Stimulated activated naive CD8-positive, alpha-beta T cell treated with anti-CD3 and anti-CD28 coated beads, Interleukin-15, amount 100 ng/mL, for 72 hours (primary cell): ENCODE data around the gene GABRE.

Experiments used
- ATAC-seq: fragments of 150-1000 bp; cut with Tn5 transposase; 2 replicates; pipeline ENCODE4 v1.10.0; 2021; ENCODE audit warnings: mild to moderate bottlenecking, moderate library complexity
- DNase-seq, 2 donors: peaks; one replicate each; pipeline ENCODE4 v3.0.0; 2021 to 2022
- H3K27ac Mint-ChIP-seq, 2 donors: one replicate each; pipeline ENCODE4 v1.8.0; 2022; ENCODE audit warnings: mild to moderate bottlenecking in 2 of 2, mixed read lengths in 2 of 2, moderate library complexity in 2 of 2
- H3K27me3 Mint-ChIP-seq: one replicate; pipeline ENCODE4 v1.8.0; 2022; ENCODE audit warnings: mixed read lengths
- H3K4me1 Mint-ChIP-seq: one replicate; pipeline ENCODE4 v1.8.0; 2022; ENCODE audit warnings: mild to moderate bottlenecking, mixed read lengths
- H3K4me3 Mint-ChIP-seq, 2 donors: one replicate each; pipeline ENCODE4 v1.8.0; 2022; ENCODE audit warnings: mild to moderate bottlenecking in 2 of 2, mixed read lengths in 2 of 2, moderate library complexity in 1 of 2
- H3K9me3 Mint-ChIP-seq, 2 donors: one replicate each; pipeline ENCODE4 v1.8.0; 2022; ENCODE audit warnings: mixed read lengths in 2 of 2

Gene GABRE

GRCh38 chrX:151974336-151975227 lies at the start of gene GABRE:
Gene GABRE (minus strand): TSS chrX:151974676. CDS start chrX:151974625, 51 bp downstream.
- no peak within 1 kb of the TSS for H3K27ac Mint-ChIP-seq

GRCh38 chrX:152020888-152021287 lies 46.4 kb upstream of the GABRE start:
- no peaks in the 10 kb centered on the region for H3K4me1 Mint-ChIP-seq
- H3K9me3 Mint-ChIP-seq = no peaks in the 10 kb centered on the region
- ATAC-seq (no peak), DNase-seq (no peak)
- H3K27ac Mint-ChIP-seq = no peak overlapping the region
- no peaks in the 10 kb centered on the region for H3K27me3 Mint-ChIP-seq
- no peak overlapping the region for H3K4me3 Mint-ChIP-seq

More at GRCh38 chrX:151974336-151975227, at the start of gene GABRE:
- H3K4me3 Mint-ChIP-seq = no peak within 1 kb of the TSS
- DNase-seq (no peak), ATAC-seq (no peak)
- no peaks in the 10 kb centered on the region for H3K9me3 Mint-ChIP-seq
- H3K4me1 Mint-ChIP-seq = no peaks in the 10 kb centered on the region
- peaks cover 36% of the 10 kb centered on the region for H3K27me3 Mint-ChIP-seq

GRCh38 chrX:151999813-152000212 lies 25.3 kb upstream of the GABRE start:
- DNase-seq = no peak
- no peak for ATAC-seq
- H3K27ac Mint-ChIP-seq = no peak overlapping the region
- H3K27me3 Mint-ChIP-seq = no peaks in the 10 kb centered on the region
- H3K4me3 Mint-ChIP-seq = no peak overlapping the region
- H3K9me3 Mint-ChIP-seq = no peaks in the 10 kb centered on the region
- H3K4me1 Mint-ChIP-seq = no peaks in the 10 kb centered on the region

- ATAC-seq (no peak), DNase-seq (no peak)
- Mint-ChIP-seq H3K4me3 (no peak overlapping the region), H3K27me3 (no peaks in the 10 kb centered on the region), H3K9me3 (no peaks in the 10 kb centered on the region), H3K4me1 (no peaks in the 10 kb centered on the region), H3K27ac (no peak overlapping the region)
Measured at GRCh38 chrX:151997539-151997938, 23.1 kb upstream of the GABRE start.

- Mint-ChIP-seq H3K9me3 (no peaks in the 10 kb centered on the region), H3K27ac (no peak overlapping the region), H3K4me3 (no peak overlapping the region), H3K27me3 (no peaks in the 10 kb centered on the region), H3K4me1 (no peaks in the 10 kb centered on the region)
- ATAC-seq (no peak), DNase-seq (no peak)
Measured at GRCh38 chrX:151996347-151996746, 21.9 kb upstream of the GABRE start.

GRCh38 chrX:151994476-151994875 lies 20.0 kb upstream of the GABRE start:
- H3K27ac Mint-ChIP-seq = peak overlapping the region in 1 of 2 donors; percentile 63

GRCh38 chrX:151988706-151989299 lies 14.3 kb upstream of the GABRE start:
- ATAC-seq = no peak

More at GRCh38 chrX:151994476-151994875, 20.0 kb upstream of the GABRE start:
- H3K9me3 Mint-ChIP-seq = no peaks in the 10 kb centered on the region
- no peak overlapping the region for H3K4me3 Mint-ChIP-seq
- H3K4me1 Mint-ChIP-seq = no peaks in the 10 kb centered on the region
- ATAC-seq (no peak), DNase-seq (no peak)
- no peaks in the 10 kb centered on the region for H3K27me3 Mint-ChIP-seq

GRCh38 chrX:151987108-151987507 lies 12.6 kb upstream of the GABRE start:
- peak overlapping the region in 1 of 2 donors; percentile 46 for H3K27ac Mint-ChIP-seq

More at GRCh38 chrX:151988706-151989299, 14.3 kb upstream of the GABRE start:
- H3K9me3 Mint-ChIP-seq = peaks cover 0 to 9% of the 10 kb centered on the region in 2 donors
- no peaks in the 10 kb centered on the region for H3K4me1 Mint-ChIP-seq
- DNase-seq = no peak
- no peak overlapping the region for H3K27ac Mint-ChIP-seq
- no peak overlapping the region for H3K4me3 Mint-ChIP-seq
- no peaks in the 10 kb centered on the region for H3K27me3 Mint-ChIP-seq

GRCh38 chrX:151985955-151986354 lies 11.5 kb upstream of the GABRE start:
- peaks cover 0 to 9% of the 10 kb centered on the region in 2 donors for H3K9me3 Mint-ChIP-seq

More at GRCh38 chrX:151987108-151987507, 12.6 kb upstream of the GABRE start:
- H3K9me3 Mint-ChIP-seq = peaks cover 0 to 9% of the 10 kb centered on the region in 2 donors
- no peaks in the 10 kb centered on the region for H3K27me3 Mint-ChIP-seq
- DNase-seq = no peak
- ATAC-seq = no peak
- H3K4me3 Mint-ChIP-seq = no peak overlapping the region
- no peaks in the 10 kb centered on the region for H3K4me1 Mint-ChIP-seq

GRCh38 chrX:151985531-151985930 lies 11.1 kb upstream of the GABRE start:
- DNase-seq (no peak), ATAC-seq (no peak)
- no peaks in the 10 kb centered on the region for H3K27me3 Mint-ChIP-seq
- no peak overlapping the region for H3K4me3 Mint-ChIP-seq
- no peaks in the 10 kb centered on the region for H3K4me1 Mint-ChIP-seq
- H3K27ac Mint-ChIP-seq = no peak overlapping the region
- peaks cover 0 to 9% of the 10 kb centered on the region in 2 donors for H3K9me3 Mint-ChIP-seq

More at GRCh38 chrX:151985955-151986354, 11.5 kb upstream of the GABRE start:
- H3K27me3 Mint-ChIP-seq = no peaks in the 10 kb centered on the region
- ATAC-seq (no peak), DNase-seq (no peak)
- no peak overlapping the region for H3K4me3 Mint-ChIP-seq
- H3K4me1 Mint-ChIP-seq = no peaks in the 10 kb centered on the region
- no peak overlapping the region for H3K27ac Mint-ChIP-seq

- ATAC-seq (no peak), DNase-seq (no peak)
- Mint-ChIP-seq H3K4me1 (no peaks in the 10 kb centered on the region), H3K27ac (no peak overlapping the region), H3K4me3 (no peak overlapping the region), H3K27me3 (no peaks in the 10 kb centered on the region), H3K9me3 (peaks cover 0 to 9% of the 10 kb centered on the region in 2 donors)
Measured at GRCh38 chrX:151984902-151985301, 10.4 kb upstream of the GABRE start.

- no peak overlapping the region for H3K27ac Mint-ChIP-seq
- no peaks in the 10 kb centered on the region for H3K4me1 Mint-ChIP-seq
- no peaks in the 10 kb centered on the region for H3K27me3 Mint-ChIP-seq
- no peak overlapping the region for H3K4me3 Mint-ChIP-seq
- DNase-seq (no peak), ATAC-seq (no peak)
- H3K9me3 Mint-ChIP-seq = peaks cover 0 to 9% of the 10 kb centered on the region in 2 donors
Measured at GRCh38 chrX:151984328-151984727, 9.9 kb upstream of the GABRE start.

GRCh38 chrX:151983186-151983585 lies 8.7 kb upstream of the GABRE start:
- H3K27ac Mint-ChIP-seq = no peak overlapping the region
- peaks cover 0 to 9% of the 10 kb centered on the region in 2 donors for H3K9me3 Mint-ChIP-seq
- H3K4me3 Mint-ChIP-seq = no peak overlapping the region
- DNase-seq = no peak
- H3K4me1 Mint-ChIP-seq = no peaks in the 10 kb centered on the region
- H3K27me3 Mint-ChIP-seq = no peaks in the 10 kb centered on the region
- ATAC-seq = no peak

GRCh38 chrX:151982222-151982621 lies 7.7 kb upstream of the GABRE start:
- Mint-ChIP-seq H3K4me1 (no peaks in the 10 kb centered on the region), H3K9me3 (peaks cover 0 to 3% of the 10 kb centered on the region in 2 donors), H3K27me3 (peaks cover 3% of the 10 kb centered on the region), H3K27ac (no peak overlapping the region), H3K4me3 (no peak overlapping the region)
- no peak for DNase-seq
- no peak for ATAC-seq

GRCh38 chrX:151981129-151981528 lies 6.7 kb upstream of the GABRE start:
- Mint-ChIP-seq H3K27me3 (peaks cover 14% of the 10 kb centered on the region), H3K4me1 (no peaks in the 10 kb centered on the region), H3K27ac (no peak overlapping the region), H3K9me3 (no peaks in the 10 kb centered on the region), H3K4me3 (no peak overlapping the region)
- DNase-seq (no peak), ATAC-seq (no peak)

GRCh38 chrX:151977923-151978322 lies 3.4 kb upstream of the GABRE start:
- Mint-ChIP-seq H3K4me1 (no peaks in the 10 kb centered on the region), H3K4me3 (no peak overlapping the region), H3K27me3 (peaks cover 35% of the 10 kb centered on the region), H3K27ac (no peak overlapping the region), H3K9me3 (no peaks in the 10 kb centered on the region)
- ATAC-seq (no peak), DNase-seq (no peak)
